CD1c-positive myeloid dendritic cell (primary cell): ENCODE results near the gene NES.

Source experiments
- DNase-seq: peaks from one replicate; pipeline ENCODE4 v3.0.0-alpha.2; 2016; ENCODE audit errors: extremely low spot score

NES gene

DNA sequence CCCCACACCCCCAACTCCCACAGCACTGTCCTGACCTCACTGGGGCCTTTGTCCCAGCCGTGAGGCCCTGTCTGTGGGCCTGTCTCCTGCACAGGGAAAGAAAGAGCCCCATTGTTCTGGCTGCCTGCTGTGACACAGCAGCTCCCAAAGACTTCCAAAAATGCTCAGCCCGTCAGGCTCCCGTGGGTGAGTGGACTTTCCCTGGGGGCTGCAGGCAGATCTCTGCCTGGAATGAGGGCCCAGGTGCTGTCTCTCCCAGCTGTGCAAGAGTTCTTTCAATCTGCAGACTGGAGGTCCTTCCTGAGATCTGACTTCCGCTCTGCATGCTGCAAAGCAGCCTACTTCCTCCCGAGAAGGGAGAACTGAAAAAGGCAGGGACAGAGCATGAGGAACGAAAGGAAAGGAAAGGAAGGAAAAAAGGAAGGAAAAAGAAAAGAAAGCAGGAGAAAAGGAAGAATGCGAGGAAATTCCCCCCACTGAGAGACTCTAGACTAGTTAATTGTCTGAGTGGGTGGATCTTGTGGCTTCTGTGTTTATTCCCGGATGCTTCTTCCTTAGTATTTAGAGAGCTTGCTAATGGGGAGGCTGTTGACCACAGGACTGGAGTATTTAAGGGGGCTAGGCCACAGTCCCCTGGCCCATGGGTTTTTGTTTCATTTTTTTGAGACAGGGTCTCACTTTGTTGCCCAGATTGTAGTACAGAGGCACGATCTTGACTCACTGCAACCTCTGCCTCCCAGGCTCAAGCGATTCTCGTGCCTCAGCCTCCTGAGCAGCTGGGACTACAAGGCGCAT is 15.0 kb downstream of the NES start:
- DNase-seq = peak; percentile 69

DNA sequence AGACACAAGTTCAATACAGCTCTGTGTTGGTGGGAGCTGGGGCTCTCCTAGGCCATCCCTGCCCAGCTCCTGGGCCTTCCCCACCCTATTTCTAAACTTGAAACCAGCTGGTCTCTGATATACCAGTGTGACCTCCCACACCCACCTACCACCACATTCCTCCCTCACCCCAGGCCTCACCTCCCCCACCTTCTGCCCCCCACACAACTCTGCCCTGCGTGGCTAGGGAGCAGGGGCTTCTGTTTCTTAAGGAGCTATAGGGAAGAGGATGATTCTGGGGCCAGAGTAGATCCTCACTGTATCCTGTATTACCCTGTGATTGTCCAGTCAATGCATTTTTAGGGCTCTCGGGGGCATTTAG is 16.5 kb downstream of the NES start:
- DNase-seq = no peak

DNA sequence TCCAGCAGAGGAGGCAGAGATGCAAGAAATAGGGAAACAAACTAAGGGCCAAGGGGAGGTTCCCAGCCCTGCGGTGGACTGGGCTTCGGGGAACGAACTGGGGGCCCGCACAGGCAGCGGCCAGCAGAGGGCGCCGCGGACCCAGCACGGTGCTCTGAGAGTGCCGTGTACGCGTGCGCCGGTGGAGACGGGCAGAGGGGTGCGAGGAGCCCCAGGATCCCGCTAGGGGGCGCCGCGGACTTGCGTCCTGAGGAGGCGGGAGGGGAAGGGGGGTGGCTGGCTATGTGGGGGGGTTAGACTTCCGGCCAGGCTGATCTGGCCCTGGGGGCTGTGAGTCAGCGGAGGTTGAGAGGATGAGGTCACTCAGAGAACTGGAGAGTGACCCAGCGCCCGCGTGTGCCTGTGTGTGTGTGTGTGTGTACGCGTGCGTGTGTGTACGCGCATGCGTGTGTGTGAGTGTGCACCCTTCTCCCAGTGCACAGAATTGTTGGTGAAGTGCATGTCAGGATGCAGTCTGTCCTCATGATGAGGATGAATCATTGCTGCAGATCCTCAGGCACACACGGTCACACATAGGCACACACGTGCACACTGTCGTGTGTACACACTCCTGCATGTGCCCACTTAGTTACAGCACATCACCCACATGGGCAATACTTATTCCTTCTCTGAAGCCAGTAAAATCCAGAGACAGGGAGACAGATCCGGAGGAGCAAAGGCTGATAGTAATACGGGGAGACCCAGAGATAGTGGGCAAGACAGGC is 17.0 kb downstream of the NES start:
- peak; percentile 99 for DNase-seq

DNA sequence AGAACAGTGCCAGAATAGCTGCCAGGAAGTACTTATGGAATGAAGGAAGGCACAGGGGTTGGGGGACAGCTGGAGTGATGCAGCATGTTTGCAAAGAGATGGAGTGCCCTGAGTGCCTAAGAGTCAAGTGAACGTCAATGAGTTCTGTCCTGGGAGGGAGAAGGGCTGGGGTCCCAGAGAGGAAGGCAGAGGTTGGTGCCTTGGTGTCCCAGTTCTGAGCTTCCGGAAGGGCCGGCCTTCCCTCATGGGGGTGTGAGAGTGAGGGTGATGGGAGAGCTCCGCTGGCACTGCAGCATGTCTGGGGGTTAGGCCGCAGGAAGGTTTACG is 17.6 kb downstream of the NES start:
- no peak for DNase-seq

DNA sequence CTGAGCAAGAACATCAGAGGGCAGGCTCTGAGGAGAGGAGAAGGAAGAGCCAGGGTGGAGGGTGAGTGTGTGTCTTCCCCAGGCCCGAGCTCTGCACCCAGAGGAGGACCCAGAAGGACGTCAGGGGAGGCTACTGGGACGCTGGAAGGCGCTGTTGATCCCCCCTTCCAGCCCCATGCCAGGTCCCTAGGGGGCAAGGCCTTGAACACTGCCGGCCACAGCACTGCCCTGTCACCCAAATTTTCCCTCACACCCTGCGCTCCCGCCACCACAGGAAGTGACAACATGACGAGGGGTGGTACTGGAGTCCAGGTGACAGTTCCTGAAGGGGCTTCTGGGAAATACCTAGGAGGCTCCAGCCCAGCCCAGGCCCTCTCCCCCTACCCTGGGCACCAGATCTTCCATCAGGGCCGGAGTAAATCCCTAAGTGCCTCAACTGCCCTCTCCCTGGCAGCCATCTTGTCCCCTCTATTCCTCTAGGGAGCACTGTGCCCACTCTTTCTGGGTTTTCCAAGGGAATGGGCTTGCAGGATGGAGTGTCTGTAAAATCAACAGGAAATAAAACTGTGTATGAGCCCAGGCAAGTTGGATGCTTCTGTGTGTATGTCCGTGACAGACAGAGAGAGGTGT is 18.1 kb downstream of the NES start:
- no peak for DNase-seq

DNA sequence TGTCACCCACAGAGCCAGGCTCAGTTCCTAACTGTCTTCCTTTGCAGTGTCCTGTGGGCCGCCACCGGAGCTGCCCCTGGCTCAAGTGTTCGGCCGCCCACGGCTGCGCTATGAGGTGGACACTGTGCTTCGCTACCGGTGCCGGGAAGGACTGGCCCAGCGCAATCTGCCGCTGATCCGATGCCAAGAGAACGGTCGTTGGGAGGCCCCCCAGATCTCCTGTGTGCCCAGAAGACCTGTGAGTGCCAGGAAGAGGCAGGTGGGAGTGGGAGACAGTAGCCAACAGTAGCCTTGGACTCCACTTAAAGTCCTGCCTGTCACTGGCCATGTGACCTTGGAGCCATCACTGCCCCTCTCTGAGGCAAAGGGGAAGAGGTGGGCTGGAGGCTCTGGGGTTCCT is 18.7 kb downstream of the NES start:
- peak; percentile 24 for DNase-seq

DNA sequence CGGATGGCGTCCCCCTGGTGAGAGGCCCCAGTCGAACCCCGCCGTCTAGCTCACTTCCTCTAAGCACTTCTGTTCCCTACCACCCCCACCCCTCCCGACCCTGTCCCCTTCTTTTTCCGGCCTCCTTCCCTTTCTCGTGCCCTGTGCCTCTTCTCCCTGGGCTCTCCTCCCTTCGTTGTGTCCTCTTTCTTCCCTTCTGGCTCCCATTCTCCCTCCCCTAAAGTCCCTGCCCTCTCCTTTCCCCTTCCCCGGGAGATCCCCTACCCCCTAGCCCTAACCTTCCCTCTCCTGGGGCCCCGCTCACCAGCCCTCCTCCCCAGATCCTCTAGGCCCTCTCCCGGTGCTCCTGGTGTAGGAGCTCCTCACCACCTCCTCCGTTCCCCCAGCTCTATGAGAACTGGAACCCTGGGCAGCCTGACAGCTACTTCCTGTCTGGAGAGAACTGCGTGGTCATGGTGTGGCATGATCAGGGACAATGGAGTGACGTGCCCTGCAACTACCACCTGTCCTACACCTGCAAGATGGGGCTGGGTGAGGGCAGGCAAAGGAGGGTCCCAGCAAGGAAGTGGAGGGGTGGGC is 19.4 kb downstream of the NES start:
- DNase-seq = peak; percentile 24

DNA sequence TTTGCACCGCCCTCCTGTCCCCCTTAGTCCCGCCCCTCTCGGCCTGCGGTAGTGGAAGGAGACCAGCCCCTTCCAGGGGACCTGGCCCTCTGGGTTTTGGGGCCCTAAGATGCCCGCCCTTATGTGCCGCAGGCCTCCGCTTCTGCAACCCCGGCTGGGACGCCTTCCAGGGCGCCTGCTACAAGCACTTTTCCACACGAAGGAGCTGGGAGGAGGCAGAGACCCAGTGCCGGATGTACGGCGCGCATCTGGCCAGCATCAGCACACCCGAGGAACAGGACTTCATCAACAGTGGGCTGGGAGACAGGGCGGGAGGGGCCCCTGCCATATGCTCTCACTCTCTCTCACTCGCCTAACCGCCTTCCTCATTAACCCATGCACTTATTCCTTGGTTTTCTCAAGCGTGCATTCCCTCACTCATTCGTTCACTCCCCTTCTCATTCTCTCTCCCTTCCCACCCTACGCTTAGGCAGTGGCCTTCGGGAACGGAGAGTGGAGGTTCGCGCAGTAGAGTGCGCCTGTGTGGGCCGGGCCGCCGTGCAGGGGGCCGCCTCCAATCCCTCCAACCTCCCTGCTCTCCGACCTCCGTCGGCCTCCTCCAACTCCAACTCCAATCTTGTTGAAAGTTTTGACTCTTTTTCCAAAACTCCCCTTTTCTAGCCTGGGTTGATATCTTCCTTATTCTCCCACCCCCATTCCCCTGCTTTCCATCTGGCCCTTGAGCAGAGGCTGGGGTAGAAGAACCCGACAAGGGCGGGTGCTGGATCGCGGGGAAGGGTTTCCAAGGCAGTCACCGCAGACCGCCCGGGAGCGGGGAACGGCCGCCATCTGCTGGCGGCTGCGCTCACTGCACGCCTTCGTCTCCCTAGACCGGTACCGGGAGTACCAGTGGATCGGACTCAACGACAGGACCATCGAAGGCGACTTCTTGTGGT is 20.1 kb downstream of the NES start:
- peak; percentile 74 for DNase-seq

DNA sequence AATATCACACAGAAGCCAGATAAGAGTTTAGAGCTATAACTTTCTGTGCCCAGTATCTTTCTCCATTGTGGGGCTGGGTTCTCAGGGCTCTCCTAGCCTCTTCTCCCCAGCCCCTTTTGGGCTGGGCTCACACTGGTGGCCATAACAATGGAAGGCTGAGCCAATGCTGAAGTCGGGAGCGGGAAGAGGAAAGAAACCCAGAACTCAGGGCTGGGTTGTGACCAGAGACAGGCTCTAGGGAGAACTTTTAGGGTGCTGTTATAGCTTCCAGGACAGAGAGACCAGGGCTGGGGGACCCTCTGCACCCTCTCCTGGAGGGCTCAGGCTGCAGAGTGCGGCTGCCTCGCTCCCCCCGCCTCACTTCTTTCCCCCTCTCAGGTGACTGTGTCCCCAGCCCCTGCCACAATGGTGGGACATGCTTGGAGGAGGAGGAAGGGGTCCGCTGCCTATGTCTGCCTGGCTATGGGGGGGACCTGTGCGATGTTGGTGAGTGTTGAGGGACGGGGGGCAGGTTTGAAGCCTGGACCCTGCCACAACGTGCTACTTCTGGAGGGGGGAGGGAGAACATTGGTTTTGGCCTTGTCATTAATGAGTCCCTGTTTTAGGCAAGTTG is 21.2 kb downstream of the NES start:
- no peak for DNase-seq

DNA sequence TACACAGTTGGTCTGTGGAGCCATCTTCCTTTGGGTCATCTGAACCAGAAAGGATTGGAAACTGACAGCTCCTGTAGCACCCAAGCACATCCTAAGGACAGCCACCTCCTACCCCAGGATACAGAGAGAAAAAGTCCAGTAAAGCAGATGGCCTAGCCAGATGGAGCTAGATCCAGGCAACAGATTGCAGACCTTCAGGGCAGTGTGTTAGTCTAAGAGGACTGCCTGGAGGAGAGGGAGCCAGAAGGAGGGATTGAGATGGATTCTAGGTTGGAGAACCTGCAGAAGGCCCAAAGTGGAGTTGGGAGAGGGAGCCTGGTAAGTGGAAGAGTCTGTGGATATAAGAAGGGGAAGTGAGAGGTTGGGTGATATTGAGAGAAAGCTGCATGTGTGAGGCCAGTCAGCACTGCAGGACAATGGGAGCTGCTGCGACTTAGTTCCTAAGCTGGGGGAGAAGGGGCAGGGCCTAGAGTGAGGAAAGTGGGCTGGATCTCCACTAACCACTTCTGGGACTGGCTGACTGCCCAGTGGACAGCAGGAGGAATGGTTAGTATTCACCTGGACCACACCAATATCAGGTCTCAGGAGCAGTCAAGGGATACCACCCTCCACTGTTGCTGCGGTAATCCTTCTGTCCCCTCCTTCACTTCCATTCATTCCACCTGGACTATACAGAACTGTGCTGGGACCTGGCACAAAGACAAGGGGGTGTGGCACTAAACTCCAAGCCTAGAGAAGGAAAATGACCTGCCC is 21.9 kb downstream of the NES start:
- DNase-seq = peak; percentile 41

DNA sequence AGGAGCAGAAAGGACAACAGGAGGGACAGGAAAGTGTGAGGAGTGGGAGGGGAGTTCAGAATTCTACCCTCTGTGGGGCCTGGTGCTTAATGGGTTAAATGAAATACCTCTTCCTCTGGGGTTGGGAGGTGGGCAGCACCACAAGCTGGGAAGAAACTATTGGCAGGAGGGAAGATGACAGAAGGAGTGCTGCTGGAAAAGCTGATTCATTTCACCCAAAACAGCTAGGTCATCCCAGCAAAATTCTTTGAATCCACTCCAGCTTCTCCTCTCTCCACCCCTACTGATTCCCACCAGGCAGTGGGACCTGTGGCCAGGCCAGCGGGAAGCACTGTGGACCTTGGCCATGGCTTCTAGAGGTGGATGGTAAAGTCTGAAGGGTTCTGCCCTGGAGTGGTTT is 22.5 kb downstream of the NES start:
- no peak for DNase-seq

DNA sequence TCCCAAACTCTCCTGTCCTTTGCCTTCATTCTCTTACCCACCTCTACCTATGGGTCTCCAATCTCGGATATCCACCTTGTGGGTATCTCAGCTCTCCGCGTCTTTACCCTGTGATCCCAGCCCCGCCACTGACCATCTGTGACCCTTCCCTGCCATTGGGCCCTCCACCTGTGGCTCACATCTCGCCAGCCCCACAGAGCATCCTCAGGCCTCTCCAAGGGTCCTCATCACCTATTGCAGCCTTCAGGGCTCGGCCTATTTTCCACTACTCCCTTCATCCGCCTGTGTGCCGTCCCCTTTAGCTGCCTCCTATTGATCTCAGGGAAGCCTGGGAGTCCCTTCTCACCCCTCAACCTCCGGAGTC is 24.2 kb downstream of the NES start:
- no peak for DNase-seq

DNA sequence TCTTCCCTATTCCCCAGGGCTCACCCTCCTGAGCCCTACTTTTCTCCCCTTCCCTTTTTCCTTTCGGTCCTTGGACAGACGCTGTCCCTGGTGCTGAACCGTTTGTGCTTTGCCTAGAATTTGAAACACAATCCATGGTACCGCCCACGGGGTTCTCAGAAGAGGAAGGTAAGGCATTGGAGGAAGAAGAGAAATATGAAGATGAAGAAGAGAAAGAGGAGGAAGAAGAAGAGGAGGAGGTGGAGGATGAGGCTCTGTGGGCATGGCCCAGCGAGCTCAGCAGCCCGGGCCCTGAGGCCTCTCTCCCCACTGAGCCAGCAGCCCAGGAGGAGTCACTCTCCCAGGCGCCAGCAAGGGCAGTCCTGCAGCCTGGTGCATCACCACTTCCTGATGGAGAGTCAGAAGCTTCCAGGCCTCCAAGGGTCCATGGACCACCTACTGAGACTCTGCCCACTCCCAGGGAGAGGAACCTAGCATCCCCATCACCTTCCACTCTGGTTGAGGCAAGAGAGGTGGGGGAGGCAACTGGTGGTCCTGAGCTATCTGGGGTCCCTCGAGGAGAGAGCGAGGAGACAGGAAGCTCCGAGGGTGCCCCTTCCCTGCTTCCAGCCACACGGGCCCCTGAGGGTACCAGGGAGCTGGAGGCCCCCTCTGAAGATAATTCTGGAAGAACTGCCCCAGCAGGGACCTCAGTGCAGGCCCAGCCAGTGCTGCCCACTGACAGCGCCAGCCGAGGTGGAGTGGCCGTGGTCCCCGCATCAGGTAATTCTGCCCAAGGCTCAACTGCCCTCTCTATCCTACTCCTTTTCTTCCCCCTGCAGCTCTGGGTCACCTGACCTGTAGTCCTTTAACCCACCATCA is 24.8 kb downstream of the NES start:
- DNase-seq = peak; percentile 61

DNA sequence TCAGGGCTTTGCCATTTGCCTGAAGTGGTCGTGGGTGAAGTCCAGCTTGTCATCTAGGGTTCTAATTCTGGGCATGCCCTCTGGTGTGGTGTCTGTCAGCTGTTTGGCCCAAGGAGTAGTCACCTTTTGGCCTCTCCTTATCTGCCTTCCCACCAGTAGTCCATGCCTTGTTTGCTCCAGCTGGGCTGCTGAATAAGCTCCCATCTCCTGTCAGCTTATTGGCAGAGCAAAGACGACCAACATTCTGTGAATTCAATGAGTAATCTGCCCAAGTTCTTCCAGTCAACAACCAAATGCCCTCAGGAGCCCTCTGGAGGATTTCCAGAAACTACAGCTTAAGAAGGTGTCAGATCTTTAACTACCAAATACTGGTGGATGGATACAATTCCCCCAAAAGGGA is 28.3 kb downstream of the NES start:
- no peak for DNase-seq

DNA sequence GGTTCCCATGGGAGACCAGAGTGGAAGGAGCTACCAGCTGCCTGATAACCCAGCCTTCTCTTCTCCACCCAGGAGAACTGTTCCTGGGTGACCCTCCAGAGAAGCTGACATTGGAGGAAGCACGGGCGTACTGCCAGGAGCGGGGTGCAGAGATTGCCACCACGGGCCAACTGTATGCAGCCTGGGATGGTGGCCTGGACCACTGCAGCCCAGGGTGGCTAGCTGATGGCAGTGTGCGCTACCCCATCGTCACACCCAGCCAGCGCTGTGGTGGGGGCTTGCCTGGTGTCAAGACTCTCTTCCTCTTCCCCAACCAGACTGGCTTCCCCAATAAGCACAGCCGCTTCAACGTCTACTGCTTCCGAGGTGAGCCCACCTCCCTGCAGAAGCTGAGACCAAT is 28.7 kb downstream of the NES start:
- DNase-seq = no peak

DNA sequence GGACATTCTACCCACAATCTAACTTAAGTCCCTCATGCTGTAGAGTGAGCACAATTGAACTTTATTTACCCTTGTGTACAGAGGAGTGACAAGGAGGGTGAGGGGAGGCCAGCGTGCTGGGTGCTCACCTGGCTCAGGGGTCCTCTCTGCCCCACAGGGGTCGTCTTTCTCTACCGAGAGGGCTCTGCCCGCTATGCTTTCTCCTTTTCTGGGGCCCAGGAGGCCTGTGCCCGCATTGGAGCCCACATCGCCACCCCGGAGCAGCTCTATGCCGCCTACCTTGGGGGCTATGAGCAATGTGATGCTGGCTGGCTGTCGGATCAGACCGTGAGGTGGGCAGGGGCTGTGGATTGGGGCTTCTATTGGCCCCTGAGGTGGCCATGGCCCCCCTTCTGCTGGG is 29.9 kb downstream of the NES start:
- no peak for DNase-seq

DNA sequence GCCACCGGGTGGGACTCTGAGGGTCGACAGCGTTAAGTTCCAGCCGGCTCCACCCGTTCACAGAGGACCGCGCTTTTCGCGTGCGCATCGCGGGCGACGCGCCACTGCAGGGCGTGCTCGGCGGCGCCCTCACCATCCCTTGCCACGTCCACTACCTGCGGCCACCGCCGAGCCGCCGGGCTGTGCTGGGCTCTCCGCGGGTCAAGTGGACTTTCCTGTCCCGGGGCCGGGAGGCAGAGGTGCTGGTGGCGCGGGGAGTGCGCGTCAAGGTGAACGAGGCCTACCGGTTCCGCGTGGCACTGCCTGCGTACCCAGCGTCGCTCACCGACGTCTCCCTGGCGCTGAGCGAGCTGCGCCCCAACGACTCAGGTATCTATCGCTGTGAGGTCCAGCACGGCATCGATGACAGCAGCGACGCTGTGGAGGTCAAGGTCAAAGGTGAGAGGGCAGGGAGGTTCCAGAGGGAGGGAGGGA is 30.4 kb downstream of the NES start:
- no peak for DNase-seq

DNA sequence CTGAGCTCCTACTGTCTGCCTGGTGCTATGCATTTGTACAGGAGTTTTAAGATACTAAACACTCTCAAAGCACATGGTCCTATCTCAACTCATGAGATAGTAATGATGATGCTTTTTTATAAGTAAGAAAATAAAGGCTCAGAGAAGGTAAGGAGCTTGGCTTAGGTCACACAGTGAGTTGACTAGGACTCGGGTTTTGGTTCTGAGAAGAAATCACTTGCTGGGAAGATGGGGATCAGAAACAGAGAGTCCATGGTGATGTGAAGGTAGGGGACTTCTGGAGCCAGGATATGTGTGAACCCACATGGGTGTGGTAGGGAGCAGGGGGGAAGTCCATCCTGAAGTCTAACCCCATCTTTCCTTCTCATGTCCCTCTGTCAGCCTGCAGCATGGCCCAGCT is 31.5 kb downstream of the NES start:
- DNase-seq = no peak

DNA sequence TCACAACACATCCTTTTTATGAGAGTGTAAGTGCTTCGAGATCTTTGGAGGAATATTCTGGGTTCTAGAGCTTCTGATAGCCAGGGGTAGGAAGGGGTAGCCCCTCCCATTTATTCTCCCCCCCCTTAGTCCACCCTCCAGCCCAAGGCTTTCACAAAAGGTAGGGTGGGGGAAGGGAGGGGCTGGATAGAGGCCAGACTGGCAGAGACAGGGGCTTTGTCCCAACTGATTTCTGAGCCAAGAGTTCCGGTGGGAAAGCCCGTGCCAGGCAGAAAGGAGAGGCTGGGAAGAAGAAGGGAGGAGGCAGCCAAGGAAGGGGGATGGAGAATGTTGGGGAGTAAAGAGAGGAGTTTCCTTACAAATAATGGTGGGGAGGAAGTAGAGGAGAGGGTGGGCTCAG is 32.2 kb downstream of the NES start:
- DNase-seq = no peak

DNA sequence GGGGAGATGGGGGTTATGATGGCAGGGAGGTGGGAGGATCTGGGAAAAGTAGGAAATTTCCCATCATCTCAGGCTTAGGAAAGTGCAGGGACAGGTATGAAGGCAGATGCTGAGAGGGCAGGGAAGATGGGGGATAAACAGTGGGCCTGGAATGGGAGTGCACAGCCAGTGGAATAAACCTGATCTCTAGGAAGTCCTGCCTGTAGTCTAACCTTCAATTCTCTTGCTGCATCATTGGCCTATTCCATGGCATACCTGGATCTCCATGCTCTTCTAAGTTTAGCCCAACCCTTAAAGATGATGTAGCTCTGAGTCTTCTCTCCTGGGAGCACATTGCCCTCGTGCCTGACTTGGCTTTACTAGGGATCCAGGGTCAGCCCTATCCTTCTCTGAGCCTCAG is 32.6 kb downstream of the NES start:
- DNase-seq = no peak
